Measurements from ENCODE around the gene FIGNL2.
"Not testable (repeated sequence)": the region's sequence is repeated elsewhere in the genome, so short reads cannot be mapped to it uniquely, and the experiment has no call there.

The FIGNL2 gene

GRCh38 chr12:51886021-51886710 lies 37.6 kb upstream of the FIGNL2 start:
- peak overlapping the region; percentile 36 for H3K4me3 ChIP-seq (ENCODE audit: low read depth, low read length)
- peak; percentile 97 for DNase-seq (ENCODE audit: low read depth)

DNA sequence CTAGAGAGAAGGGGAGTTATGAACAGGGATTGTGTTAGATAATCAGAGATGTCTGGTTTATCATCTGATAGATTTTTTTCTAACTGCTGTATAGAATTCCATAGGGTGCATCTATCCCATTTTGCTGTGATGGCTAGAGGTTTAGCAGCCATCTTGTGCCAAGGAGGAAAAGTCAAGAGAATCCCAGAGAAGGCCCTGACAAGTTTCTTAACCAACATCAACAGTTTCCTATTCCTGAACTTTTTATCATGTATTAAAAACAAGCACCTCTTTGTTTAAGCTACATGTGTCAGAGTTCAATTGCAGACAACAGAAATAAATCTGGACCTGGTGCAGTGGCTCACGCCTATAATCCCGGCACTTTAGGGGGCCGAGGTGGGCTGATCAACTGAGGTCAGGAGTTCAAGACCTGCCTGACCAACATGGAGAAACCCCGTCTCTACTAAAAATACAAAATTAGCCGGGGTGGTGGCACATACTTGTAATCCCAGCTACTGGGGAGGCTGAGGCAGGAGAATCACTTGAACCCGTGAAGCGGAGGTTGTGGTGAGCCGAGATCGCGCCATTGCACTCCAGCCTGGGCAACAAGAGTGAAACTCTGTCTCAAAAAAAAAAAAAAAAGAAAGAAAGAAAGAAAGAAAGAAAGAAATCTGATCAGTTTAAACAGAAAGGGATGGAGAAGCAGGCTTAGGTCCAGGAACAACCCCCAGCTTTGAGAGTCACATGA lies 36.9 kb upstream of the FIGNL2 start:
- DNase-seq (ENCODE audit: low read depth); H3K4me3 ChIP-seq (ENCODE audit: low read depth, low read length): not testable (repeated sequence)

More at GRCh38 chr12:51886021-51886710, 37.6 kb upstream of the FIGNL2 start:
- TF ChIP-seq, protein P1, sequence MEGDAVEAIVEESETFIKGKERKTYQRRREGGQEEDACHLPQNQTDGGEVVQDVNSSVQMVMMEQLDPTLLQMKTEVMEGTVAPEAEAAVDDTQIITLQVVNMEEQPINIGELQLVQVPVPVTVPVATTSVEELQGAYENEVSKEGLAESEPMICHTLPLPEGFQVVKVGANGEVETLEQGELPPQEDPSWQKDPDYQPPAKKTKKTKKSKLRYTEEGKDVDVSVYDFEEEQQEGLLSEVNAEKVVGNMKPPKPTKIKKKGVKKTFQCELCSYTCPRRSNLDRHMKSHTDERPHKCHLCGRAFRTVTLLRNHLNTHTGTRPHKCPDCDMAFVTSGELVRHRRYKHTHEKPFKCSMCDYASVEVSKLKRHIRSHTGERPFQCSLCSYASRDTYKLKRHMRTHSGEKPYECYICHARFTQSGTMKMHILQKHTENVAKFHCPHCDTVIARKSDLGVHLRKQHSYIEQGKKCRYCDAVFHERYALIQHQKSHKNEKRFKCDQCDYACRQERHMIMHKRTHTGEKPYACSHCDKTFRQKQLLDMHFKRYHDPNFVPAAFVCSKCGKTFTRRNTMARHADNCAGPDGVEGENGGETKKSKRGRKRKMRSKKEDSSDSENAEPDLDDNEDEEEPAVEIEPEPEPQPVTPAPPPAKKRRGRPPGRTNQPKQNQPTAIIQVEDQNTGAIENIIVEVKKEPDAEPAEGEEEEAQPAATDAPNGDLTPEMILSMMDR (conservative IDR thresholded peaks at IDR 0.05; ENCODE audit: low read depth, low read length), result no peak

DNA sequence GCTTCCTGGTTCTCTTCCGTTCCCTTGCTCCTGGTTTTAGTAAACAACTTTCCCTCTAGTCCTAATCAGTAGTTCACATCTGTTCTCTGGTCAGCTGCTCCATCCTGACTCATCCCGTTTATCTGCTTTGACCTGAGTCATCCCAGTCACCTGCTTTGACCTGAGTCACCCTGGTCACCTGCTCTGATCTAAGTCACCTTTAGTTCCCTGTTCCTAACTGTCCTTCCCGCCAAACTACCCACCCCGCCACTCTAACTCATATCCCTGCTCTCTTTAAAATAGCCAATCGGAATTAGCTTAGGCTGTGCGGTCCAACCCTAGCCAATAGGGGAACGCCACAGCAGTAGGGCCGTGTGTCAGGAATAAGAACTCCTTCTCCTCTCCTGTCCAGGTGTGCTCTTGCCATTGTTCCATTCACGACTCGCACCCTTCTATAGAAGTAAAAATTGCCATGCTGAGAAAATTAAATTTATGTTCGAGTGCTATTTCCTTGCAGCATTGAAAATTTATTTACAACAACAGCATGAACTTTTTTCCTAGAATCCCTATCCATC lies 36.2 kb upstream of the FIGNL2 start:
- no peak for DNase-seq (ENCODE audit: low read depth)
- H3K4me3 ChIP-seq (ENCODE audit: low read depth, low read length), result no peak overlapping the region
- TF ChIP-seq, protein P1 (conservative IDR thresholded peaks at IDR 0.05; ENCODE audit: low read depth, low read length), result no peak

- no peak for DNase-seq (ENCODE audit: low read depth)
- H3K4me3 ChIP-seq (ENCODE audit: low read depth, low read length), result no peak overlapping the region
- TF ChIP-seq, protein P1 (conservative IDR thresholded peaks at IDR 0.05; ENCODE audit: low read depth, low read length), result no peak
Measured at GRCh38 chr12:51883998-51884675, 35.6 kb upstream of the FIGNL2 start.

- TF ChIP-seq, protein P1 (conservative IDR thresholded peaks at IDR 0.05; ENCODE audit: low read depth, low read length), result no peak
- no peak for DNase-seq (ENCODE audit: low read depth)
- H3K4me3 ChIP-seq (ENCODE audit: low read depth, low read length), result no peak overlapping the region
Measured at GRCh38 chr12:51883295-51883694, 34.8 kb upstream of the FIGNL2 start.

- TF ChIP-seq, protein P1 (conservative IDR thresholded peaks at IDR 0.05; ENCODE audit: low read depth, low read length), result no peak
- no peak for DNase-seq (ENCODE audit: low read depth)
- no peak overlapping the region for H3K4me3 ChIP-seq (ENCODE audit: low read depth, low read length)
Measured at GRCh38 chr12:51879102-51879501, 30.6 kb upstream of the FIGNL2 start.

DNA sequence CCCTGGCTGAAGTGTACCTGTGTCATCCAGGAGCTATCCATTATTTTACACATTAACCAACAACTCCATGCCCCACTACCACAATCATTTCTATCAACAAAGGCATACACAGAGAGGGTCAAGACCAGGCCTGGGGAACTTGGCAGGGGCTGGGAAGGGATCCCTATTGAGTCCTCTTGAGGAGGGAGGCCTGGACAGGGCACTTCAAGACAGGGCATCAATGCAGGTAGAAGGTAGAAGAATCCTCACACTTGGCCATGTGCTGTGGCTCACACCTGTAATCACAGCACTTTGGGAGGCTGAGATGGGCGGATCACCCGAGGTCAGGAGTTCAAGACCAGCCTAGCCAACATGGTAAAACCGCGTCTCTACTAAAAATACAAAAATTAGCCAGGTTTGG lies 26.0 kb upstream of the FIGNL2 start:
- no peak for DNase-seq (ENCODE audit: low read depth)
- TF ChIP-seq, protein P1 (conservative IDR thresholded peaks at IDR 0.05; ENCODE audit: low read depth, low read length), result no peak

More for the DNA sequence above, 26.0 kb upstream of the FIGNL2 start:
- no peak overlapping the region for H3K4me3 ChIP-seq (ENCODE audit: low read depth, low read length)
